AG09309 (cell line): ENCODE results near the gene ADAMTSL5.

Experiments used
- DNase-seq: peaks from one replicate; pipeline ENCODE4 v3.0.0-alpha.2; 2010; ENCODE audit warnings: low read depth
- H3K4me3 ChIP-seq: 2 replicates; pipeline ENCODE4 v1.5.1; 2011; ENCODE audit warnings: mild to moderate bottlenecking, low read depth, low read length, moderate library complexity; ENCODE audit not compliant: control insufficient read depth
- TF ChIP-seq, protein P1 (sequence below): IDR thresholded peaks from 2 replicates; pipeline ENCODE4 v1.5.1; 2011; ENCODE audit warnings: mild to moderate bottlenecking, low read depth, low read length, inconsistent platforms; ENCODE audit not compliant: insufficient read depth, control insufficient read depth; ENCODE audit errors: missing control alignments

ADAMTSL5 gene

DNA sequence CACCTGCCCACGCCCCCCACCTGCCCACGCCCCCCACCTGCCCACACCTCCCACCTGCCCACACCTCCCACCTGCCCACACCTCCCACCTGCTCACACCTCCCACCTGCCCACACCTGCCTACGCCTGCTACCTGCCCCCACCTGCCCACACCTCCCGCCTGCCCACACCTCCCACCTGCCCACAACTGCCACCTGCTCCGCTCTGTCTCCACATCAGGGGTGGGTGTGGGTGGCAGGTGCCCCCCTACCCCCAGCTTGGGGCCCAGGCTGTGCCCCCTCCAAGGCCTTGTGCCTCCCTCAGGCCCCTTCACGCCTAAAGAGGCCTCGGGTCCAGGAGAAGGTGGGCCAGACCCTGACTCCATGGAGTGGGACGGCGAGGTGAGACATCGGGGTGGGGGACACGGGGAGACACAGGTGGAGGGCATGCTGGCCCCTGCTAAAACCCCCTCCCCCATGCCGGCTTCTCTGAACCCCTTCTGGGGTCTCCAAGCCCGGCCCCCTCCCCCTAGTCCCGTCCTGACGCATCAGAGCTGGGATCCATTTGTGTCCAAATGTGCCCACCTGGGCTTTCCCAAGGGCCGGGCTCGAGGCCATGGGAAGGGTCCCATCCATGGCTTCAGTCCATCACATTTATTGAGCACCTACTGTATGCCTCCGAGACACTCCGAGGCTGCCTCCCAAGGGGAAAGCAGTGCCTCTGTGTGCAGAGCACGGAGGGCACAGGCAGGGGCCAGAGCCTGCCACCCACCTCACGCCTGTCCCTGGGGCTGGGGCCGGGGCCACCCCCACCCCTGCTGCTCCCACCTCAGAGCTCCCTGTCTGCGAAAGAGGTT is 16.0 kb upstream of the ADAMTSL5 start:
- DNase-seq = no peak
- no peak overlapping the region for H3K4me3 ChIP-seq
- TF ChIP-seq, protein P1, sequence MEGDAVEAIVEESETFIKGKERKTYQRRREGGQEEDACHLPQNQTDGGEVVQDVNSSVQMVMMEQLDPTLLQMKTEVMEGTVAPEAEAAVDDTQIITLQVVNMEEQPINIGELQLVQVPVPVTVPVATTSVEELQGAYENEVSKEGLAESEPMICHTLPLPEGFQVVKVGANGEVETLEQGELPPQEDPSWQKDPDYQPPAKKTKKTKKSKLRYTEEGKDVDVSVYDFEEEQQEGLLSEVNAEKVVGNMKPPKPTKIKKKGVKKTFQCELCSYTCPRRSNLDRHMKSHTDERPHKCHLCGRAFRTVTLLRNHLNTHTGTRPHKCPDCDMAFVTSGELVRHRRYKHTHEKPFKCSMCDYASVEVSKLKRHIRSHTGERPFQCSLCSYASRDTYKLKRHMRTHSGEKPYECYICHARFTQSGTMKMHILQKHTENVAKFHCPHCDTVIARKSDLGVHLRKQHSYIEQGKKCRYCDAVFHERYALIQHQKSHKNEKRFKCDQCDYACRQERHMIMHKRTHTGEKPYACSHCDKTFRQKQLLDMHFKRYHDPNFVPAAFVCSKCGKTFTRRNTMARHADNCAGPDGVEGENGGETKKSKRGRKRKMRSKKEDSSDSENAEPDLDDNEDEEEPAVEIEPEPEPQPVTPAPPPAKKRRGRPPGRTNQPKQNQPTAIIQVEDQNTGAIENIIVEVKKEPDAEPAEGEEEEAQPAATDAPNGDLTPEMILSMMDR = no peak

- DNase-seq = no peak
- no peak overlapping the region for H3K4me3 ChIP-seq
- TF ChIP-seq, protein P1 = no peak
These were observed 15.0 kb upstream of the ADAMTSL5 start for GRCh38 chr19:1527650-1528309.

GRCh38 chr19:1526979-1527649 is 14.3 kb upstream of the ADAMTSL5 start:
- no peak overlapping the region for H3K4me3 ChIP-seq
- DNase-seq = no peak
- TF ChIP-seq, protein P1 = no peak

- TF ChIP-seq, protein P1 = no peak
- DNase-seq = no peak
- H3K4me3 ChIP-seq = no peak overlapping the region
These were observed 13.4 kb upstream of the ADAMTSL5 start for GRCh38 chr19:1526066-1526778.

DNA sequence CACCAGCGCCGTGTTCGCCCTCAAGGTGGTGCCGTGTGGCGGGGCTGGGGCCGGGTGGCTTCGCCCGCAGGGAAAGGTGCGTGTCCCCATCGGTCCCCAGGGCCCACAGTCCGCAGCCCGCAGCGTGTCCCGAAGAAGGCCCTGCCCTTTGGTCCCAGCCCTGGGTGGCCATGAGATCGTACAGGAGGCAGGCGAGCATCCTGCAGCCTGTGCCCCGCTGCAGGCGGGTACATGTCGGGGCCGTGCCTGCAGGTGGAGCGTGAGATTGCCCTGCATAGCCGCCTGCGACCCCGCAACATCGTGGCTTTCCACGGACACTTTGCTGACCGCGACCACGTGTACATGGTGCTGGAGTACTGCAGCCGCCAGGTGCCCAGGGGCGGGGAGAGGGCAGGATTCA is 12.5 kb upstream of the ADAMTSL5 start:
- TF ChIP-seq, protein P1 = no peak
- DNase-seq = no peak

GRCh38 chr19:1524972-1525325 is 12.1 kb upstream of the ADAMTSL5 start:
- TF ChIP-seq, protein P1 = no peak
- DNase-seq = no peak
- H3K4me3 ChIP-seq = no peak overlapping the region

More for the DNA sequence above, 12.5 kb upstream of the ADAMTSL5 start:
- no peak overlapping the region for H3K4me3 ChIP-seq
